GM10248 (cell line): ENCODE results near the gene MTMR4.

Source experiments
- CTCF ChIA-PET: fragments of 300-600 bp; sonication (Branson Sonifier 250); formaldehyde crosslinking; extraction: SDS; loops from one replicate; lab custom pipeline; 2021; ENCODE audit warnings: antibody characterized with exemption; lab: Yijun Ruan, JAX
- POLR2A ChIA-PET: fragments of 350-650 bp; sonication (Branson Sonifier 250); formaldehyde crosslinking; extraction: SDS; loops from one replicate; lab custom pipeline; 2020; ENCODE audit warnings: antibody characterized with exemption; lab: Yijun Ruan, JAX
- DNase-seq: peaks from one replicate; pipeline ENCODE4 v3.0.0; 2012; ENCODE audit errors: extremely low spot score
- TF ChIP-seq, protein P1 (sequence below): IDR thresholded peaks from 2 replicates; pipeline ENCODE4 v1.5.1; 2012; ENCODE audit warnings: mild to moderate bottlenecking, low read depth; ENCODE audit errors: extremely low read depth, missing control alignments, control extremely low read depth

Gene MTMR4

DNA sequence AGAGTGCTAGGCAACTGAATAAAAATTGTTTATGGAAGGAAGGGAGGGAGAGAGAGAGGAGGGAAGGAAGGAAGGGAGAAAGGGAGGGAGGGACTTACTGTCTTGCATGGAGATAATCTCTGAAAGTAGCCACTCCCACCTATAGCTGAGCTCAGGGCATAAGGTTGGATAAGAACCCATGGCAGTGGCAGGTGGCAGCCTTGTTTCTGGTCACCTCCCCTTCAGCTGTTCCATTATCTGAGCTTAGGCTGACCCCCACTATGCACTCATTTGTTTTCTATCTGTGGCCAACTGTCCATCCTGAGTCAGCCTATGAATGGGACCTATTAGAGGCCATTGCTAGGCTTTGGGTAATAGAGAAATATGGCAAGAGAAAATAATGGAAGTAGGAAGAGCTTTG is 25.3 kb upstream of the MTMR4 start:
- no peak for DNase-seq
- ChIA-PET POLR2A (no interaction called here), CTCF (interaction anchor here (0.9 to 4.4 kb wide), 5 partner anchors 8 to 36 kb away, joined by 3 to 28 read pairs (median 22); no protein-coding TSS in a partner anchor)
- TF ChIP-seq, protein P1, sequence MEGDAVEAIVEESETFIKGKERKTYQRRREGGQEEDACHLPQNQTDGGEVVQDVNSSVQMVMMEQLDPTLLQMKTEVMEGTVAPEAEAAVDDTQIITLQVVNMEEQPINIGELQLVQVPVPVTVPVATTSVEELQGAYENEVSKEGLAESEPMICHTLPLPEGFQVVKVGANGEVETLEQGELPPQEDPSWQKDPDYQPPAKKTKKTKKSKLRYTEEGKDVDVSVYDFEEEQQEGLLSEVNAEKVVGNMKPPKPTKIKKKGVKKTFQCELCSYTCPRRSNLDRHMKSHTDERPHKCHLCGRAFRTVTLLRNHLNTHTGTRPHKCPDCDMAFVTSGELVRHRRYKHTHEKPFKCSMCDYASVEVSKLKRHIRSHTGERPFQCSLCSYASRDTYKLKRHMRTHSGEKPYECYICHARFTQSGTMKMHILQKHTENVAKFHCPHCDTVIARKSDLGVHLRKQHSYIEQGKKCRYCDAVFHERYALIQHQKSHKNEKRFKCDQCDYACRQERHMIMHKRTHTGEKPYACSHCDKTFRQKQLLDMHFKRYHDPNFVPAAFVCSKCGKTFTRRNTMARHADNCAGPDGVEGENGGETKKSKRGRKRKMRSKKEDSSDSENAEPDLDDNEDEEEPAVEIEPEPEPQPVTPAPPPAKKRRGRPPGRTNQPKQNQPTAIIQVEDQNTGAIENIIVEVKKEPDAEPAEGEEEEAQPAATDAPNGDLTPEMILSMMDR: no peak

DNA sequence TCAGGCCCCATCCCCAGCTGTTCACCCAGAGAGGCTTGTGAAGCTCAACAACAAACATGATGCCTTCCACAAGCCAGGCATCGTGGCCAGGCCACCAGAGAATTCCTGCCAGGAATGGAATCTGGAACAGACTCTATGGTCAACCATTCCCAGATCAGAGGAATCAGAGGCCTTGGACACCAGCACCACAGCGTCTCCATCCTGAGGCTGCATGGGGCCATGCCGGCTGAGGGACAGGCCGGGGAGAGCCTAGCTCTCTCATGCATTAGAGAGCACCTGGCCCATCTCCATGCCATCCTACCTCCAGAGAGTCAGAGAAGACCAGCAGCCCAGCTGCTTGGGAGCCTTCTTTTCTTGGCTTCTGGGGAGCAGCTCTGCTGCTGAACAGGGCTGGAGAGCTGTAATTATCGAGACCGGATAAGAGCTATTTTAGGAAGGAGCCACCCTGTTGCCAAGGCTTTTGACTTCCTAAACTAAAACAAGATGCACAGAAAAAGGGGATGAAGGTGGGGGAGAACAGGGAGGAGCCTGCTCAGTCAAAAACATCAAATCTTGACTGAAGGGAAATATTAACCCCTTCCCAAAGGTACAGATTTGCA is 24.5 kb upstream of the MTMR4 start:
- CTCF ChIA-PET: interaction anchor here (0.9 to 4.4 kb wide), 5 partner anchors 8 to 41 kb away, joined by 3 to 28 read pairs (median 4); no protein-coding TSS in a partner anchor

DNA sequence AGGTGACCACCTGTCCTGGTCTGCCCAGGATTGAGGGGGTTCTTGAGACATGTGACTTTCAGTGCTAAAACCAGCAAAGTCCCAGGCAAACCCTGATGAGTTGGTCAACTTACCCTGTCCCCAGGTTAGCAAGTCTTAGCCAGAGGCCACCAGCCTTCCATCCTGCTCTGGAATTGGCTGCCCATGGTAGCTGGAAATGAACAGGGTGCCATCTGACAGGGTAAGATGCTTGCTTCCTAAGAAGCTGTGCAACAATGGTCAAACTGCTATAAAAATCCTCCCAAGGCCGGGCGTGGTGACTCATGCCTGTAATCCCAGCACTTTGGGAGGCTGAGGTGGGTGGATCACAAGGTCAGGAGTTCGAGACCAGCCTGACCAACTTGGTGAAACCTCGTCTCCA is 22.8 kb upstream of the MTMR4 start:
- TF ChIP-seq, protein P1: no peak
- POLR2A ChIA-PET: interaction anchor here (0.6 kb wide), 1 partner anchor 94 kb away, joined by 6 read pairs; no protein-coding TSS in a partner anchor
- CTCF ChIA-PET: interaction anchor here (1.3 to 1.4 kb wide), 2 partner anchors 12 to 17 kb away, joined by 3 to 4 read pairs; no protein-coding TSS in a partner anchor
- DNase-seq: no peak

More for the DNA sequence above, 24.5 kb upstream of the MTMR4 start:
- no peak for DNase-seq
- POLR2A ChIA-PET: no interaction called here
- TF ChIP-seq, protein P1: no peak

DNA sequence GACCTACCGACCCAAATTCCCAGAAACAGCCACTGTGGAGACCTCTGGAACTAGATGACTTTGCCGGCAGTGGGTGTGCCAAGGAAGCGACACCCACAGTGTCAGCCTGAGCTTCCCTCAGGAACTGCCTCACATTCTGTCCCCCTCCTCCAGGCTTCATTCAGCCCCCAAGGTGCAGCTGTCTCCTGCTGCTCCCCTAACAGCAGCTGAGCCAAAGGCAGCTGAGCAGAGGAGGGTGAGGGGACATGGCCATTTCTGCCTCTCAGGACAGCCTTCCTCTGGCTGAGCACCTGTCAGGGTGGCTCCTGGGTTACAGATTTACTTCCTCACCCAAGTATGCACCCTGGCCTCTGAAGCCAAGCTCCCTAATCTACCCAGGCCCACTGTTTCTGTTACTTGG is 22.1 kb upstream of the MTMR4 start:
- POLR2A ChIA-PET: no interaction called here

DNA sequence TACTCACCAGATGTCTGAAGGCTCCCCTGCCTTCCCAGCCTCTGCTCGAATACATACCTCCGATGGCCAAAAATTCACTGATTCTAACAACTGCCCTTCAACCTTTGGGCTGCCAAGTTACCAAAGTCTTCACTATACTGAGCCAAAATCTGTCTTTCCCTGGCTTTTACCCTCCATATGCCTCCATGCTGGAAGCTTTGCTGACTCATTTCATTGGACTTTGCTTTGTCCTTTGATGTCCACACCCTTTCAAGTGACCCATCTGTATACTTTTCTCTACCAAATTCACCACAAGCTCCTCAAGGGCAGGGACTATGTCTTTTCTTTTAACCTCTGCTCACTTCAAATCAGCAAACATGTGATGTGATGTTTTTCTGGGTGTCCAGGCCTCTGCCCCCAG is 21.0 kb upstream of the MTMR4 start:
- DNase-seq: no peak
- ChIA-PET CTCF (interaction anchor here (1.5 to 1.8 kb wide), 4 partner anchors 7 to 42 kb away, joined by 4 to 8 read pairs (median 4); no protein-coding TSS in a partner anchor), POLR2A (no interaction called here)
- TF ChIP-seq, protein P1: no peak

More for the DNA sequence above, 22.1 kb upstream of the MTMR4 start:
- CTCF ChIA-PET: interaction anchor here (0.9 to 1.7 kb wide), 6 partner anchors 9 to 31 kb away, joined by 3 to 8 read pairs (median 4); no protein-coding TSS in a partner anchor
- TF ChIP-seq, protein P1: no peak
- DNase-seq: no peak

DNA sequence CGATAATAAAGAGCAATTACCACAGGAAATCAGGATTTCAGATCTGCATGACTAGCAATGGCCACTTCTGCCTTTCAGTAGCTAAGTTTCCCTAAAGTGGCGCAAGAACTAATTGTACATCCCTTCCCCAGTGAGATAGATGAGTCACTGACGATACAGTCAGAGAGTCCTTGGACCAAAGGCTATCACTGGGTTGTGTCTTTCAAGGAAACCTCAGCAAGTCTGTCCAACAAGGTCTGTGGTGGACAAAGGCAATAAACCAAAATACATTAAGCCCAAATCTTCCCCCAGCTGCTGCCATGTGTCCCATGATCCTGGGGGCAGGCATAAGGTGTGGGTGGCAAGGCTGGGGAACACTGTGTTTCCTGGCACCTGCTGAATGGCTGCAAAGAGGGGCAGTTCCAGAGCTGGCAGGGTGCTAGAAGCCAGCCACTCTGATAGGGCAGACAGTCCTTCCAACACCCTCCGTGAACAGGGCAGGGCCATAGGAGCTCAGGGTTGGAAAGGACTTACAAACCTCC is 20.5 kb upstream of the MTMR4 start:
- POLR2A ChIA-PET: interaction anchor here (1.4 kb wide), 1 partner anchor 96 kb away, joined by 8 read pairs; no protein-coding TSS in a partner anchor
- CTCF ChIA-PET: interaction anchor here (1.7 to 2.9 kb wide), 5 partner anchors 11 to 53 kb away, joined by 4 to 11 read pairs (median 8); no protein-coding TSS in a partner anchor
- TF ChIP-seq, protein P1: no peak
- DNase-seq: no peak
